HepG2 (cell line): Measurements from ENCODE around the gene TRAPPC4. TPM values are rescaled to one million over a fixed set of nuclear protein-coding genes. Genes with fewer than 3 reads are reported as not detected.
A peak's percentile ranks its signal among the peaks of the same experiment; 100 is the strongest.

Experiments
- AFF4 ChIP-seq: sonication (generic); formaldehyde crosslinking; IDR thresholded peaks from 2 replicates; pipeline ENCODE4 v1.4.0; 2020; ENCODE audit warnings: missing genetic modification reagents
- ATF1 ChIP-seq: IDR thresholded peaks from 2 replicates; pipeline ENCODE4 v1.6.1; 2016; ENCODE audit warnings: mild to moderate bottlenecking, control low read depth
- ATF3 ChIP-seq: sonication (generic); formaldehyde crosslinking; IDR thresholded peaks from 2 replicates; pipeline ENCODE4 v1.4.0; 2020; ENCODE audit warnings: missing genetic modification reagents
- ATF5 ChIP-seq: sonication (generic); formaldehyde crosslinking; IDR thresholded peaks from 2 replicates; pipeline ENCODE4 v1.4.0; 2020; ENCODE audit warnings: mild to moderate bottlenecking, low read depth, missing genetic modification reagents
- BATF2 ChIP-seq: sonication (generic); formaldehyde crosslinking; IDR thresholded peaks from 2 replicates; pipeline ENCODE4 v1.8.0; 2022; ENCODE audit warnings: mild to moderate bottlenecking, missing genetic modification reagents, moderate library complexity
- CENPX ChIP-seq: sonication (generic); formaldehyde crosslinking; IDR thresholded peaks from 2 replicates; pipeline ENCODE4 v1.9.0; 2021; ENCODE audit warnings: mild to moderate bottlenecking, missing genetic modification reagents, moderate library complexity
- DNMT3B ChIP-seq: conservative IDR thresholded peaks from 2 replicates; pipeline ENCODE4 v1.6.1; 2016; ENCODE audit warnings: missing biosample characterization, control low read depth
- ELF3 ChIP-seq: IDR thresholded peaks from 2 replicates; pipeline ENCODE4 v1.6.1; 2016; ENCODE audit warnings: missing genetic modification reagents, missing compliant biosample characterization
- EP300 ChIP-seq, 3 experiments: sonication (generic) in 1 of 3; formaldehyde crosslinking in 1 of 3; IDR thresholded peaks; 2 replicates each; pipeline versions ENCODE4 v1.5.1 to v1.6.1; 2011 to 2020; ENCODE audit warnings: low read depth in 2 of 3, low read length in 2 of 3, borderline replicate concordance in 1 of 3, improper control_type of control experiment in 1 of 3, mild to moderate bottlenecking in 1 of 3, missing genetic modification reagents in 1 of 3, moderate library complexity in 1 of 3
- HNRNPUL1 ChIP-seq: fragments of 200-400 bp; formaldehyde crosslinking; IDR thresholded peaks from 2 replicates; pipeline ENCODE4 v1.6.1; 2017; ENCODE audit warnings: low read depth, mild to moderate bottlenecking, low read length, moderate library complexity
- IRF1 ChIP-seq: sonication (generic); formaldehyde crosslinking; IDR thresholded peaks from 2 replicates; pipeline ENCODE4 v1.4.0; 2020; ENCODE audit warnings: low read depth, mild to moderate bottlenecking, missing genetic modification reagents
- MBNL3 ChIP-seq: fragments of 250-450 bp; sonication (Bioruptor Pico); conservative IDR thresholded peaks from 2 replicates; pipeline ENCODE4 v1.8.0; 2022; ENCODE audit warnings: mild to moderate bottlenecking, inconsistent platforms
- MED1 ChIP-seq: sonication (generic); formaldehyde crosslinking; IDR thresholded peaks from 2 replicates; pipeline ENCODE4 v1.4.0; 2020; ENCODE audit warnings: missing genetic modification reagents
- MLX ChIP-seq: IDR thresholded peaks from 2 replicates; pipeline ENCODE4 v1.6.1; 2016
- RXRB ChIP-seq: IDR thresholded peaks from 2 replicates; pipeline ENCODE4 v1.6.1; 2016; ENCODE audit warnings: borderline replicate concordance, missing genetic modification reagents, missing compliant biosample characterization
- SAFB2 ChIP-seq: sonication (generic); formaldehyde crosslinking; IDR thresholded peaks from 2 replicates; pipeline ENCODE4 v1.5.1; 2020; ENCODE audit warnings: missing genetic modification reagents, low read depth, mild to moderate bottlenecking, borderline replicate concordance
- TEAD3 ChIP-seq: optimal IDR thresholded peaks from 2 replicates; pipeline ENCODE3; 2016; ENCODE audit warnings: borderline replicate concordance
- TFDP2 ChIP-seq: sonication (generic); formaldehyde crosslinking; IDR thresholded peaks from 2 replicates; pipeline ENCODE4 v1.4.0; 2020; ENCODE audit warnings: missing genetic modification reagents
- ZNF136 ChIP-seq: sonication (generic); formaldehyde crosslinking; IDR thresholded peaks from 2 replicates; pipeline ENCODE4 v1.8.1; 2022; ENCODE audit warnings: low read depth, mild to moderate bottlenecking, moderate library complexity, missing genetic modification reagents
- ZNF484 ChIP-seq: sonication (generic); formaldehyde crosslinking; IDR thresholded peaks from 2 replicates; pipeline ENCODE4 v1.5.1; 2020; ENCODE audit warnings: mild to moderate bottlenecking, low read depth, missing genetic modification reagents, borderline replicate concordance
- ZNF557 ChIP-seq: sonication (generic); formaldehyde crosslinking; IDR thresholded peaks from 2 replicates; pipeline ENCODE4 v1.4.0; 2020; ENCODE audit warnings: missing genetic modification reagents
- ZNF672 ChIP-seq: sonication (generic); formaldehyde crosslinking; IDR thresholded peaks from 2 replicates; pipeline ENCODE4 v1.8.1; 2022; ENCODE audit warnings: missing genetic modification reagents
- ZSCAN21 ChIP-seq: sonication (generic); formaldehyde crosslinking; IDR thresholded peaks from 2 replicates; pipeline ENCODE4 v1.8.0; 2022; ENCODE audit warnings: mild to moderate bottlenecking, missing genetic modification reagents, moderate library complexity, borderline replicate concordance
- polyA plus RNA-seq, 8 experiments: library from polyadenylated mRNA; depleted of rRNA in 3 of 8; stranded (reverse) in 7 of 8; unstranded in 1 of 8; fragments of >200 nt; fragmentation: Illumina TruSeq in 4 of 8; extraction: Trizol in 4 of 8; gene quantifications; 2 replicates each; pipeline versions ENCODE4 v1.2.1 to v1.2.3, GENCODE V29; 2011 to 2016; ENCODE audit warnings: low read depth in 4 of 8, missing spikeins in 1 of 8, mixed read lengths in 1 of 8; ENCODE audit not compliant: insufficient read depth in 1 of 8
- total RNA-seq, 5 experiments: library from RNA; depleted of rRNA; stranded (reverse); fragments of >200 nt; fragmentation: Illumina TruSeq; extraction: Trizol; gene quantifications; 2 replicates each; pipeline ENCODE4 v1.2.3, GENCODE V29; 2016; ENCODE audit warnings: low read depth in 1 of 5

TRAPPC4 gene
- total and polyA plus RNA-seq, 2 of the 13 experiments (the other 11 are each of a cell fraction or from before 2014, with no cell fraction given): 97.4 to 140 TPM

- no peak for TF ChIP-seq AFF4
- no peak for TF ChIP-seq IRF1
- TF ChIP-seq RXRB (CRISPR knock-in tag): no peak
- TF ChIP-seq ZNF136 (CRISPR knock-in tag): no peak
- TF ChIP-seq ATF1: 0 out of 2 replicates have a peak, but pooled peaks have one; percentile 21
- TF ChIP-seq SAFB2 (CRISPR knock-in tag): no peak
- TF ChIP-seq ZNF484: no peak
- no peak for TF ChIP-seq CENPX
- no peak for TF ChIP-seq ZSCAN21
- no peak for TF ChIP-seq ATF5 (CRISPR knock-in tag)
- TF ChIP-seq ELF3: 0 out of 2 replicates have a peak, but pooled peaks have one; percentile 17
- TF ChIP-seq MED1 (CRISPR knock-in tag): no peak
- no peak for TF ChIP-seq HNRNPUL1
- peak; percentile 35; the same call in 1 of the 2 replicates for TF ChIP-seq MLX
- TF ChIP-seq EP300 (IDR thresholded peaks at IDR 0.05; ENCODE audit: low read depth in 2 of 2, low read length in 2 of 2): peak in 1 of 2 experiments; percentile 23; a peak in 1 of 4 replicates
- no peak for TF ChIP-seq EP300 (CRISPR knock-in tag; IDR thresholded peaks at IDR 0.05; ENCODE audit: borderline replicate concordance)
- no peak for TF ChIP-seq ZNF557 (CRISPR knock-in tag)
- no peak for TF ChIP-seq TFDP2 (CRISPR knock-in tag)
- peak; percentile 93 for TF ChIP-seq TEAD3 (CRISPR knock-in tag)
- no peak for TF ChIP-seq ZNF672 (CRISPR knock-in tag)
- no peak for TF ChIP-seq BATF2
- no peak for TF ChIP-seq DNMT3B (CRISPR knock-in tag)
- TF ChIP-seq MBNL3 (CRISPR knock-in tag): no peak
- TF ChIP-seq ATF3 (CRISPR knock-in tag): peak; percentile 89
Measured at GRCh38 chr11:118998822-118999221, 19.7 kb upstream of the TRAPPC4 start (continued).
